Neural cell (in vitro differentiated cells): ENCODE results near the gene ENTPD8. TPM values are rescaled to one million over a fixed set of nuclear protein-coding genes. Genes with fewer than 3 reads are reported as not detected.

Experiments
- H2AFZ ChIP-seq: fragments of 200-600, 300-800 bp; sonication (generic), shearing (Covaris generic); 2 replicates; pipeline ENCODE4 v1.6.0; 2014; ENCODE audit warnings: low read depth, mild to moderate bottlenecking, antibody characterized with exemption, low read length, moderate library complexity
- H3F3A ChIP-seq: fragments of 200-600 bp; shearing (Covaris generic); 2 replicates; pipeline ENCODE4 v1.6.1; 2016; ENCODE audit warnings: mild to moderate bottlenecking, moderate library complexity, mixed read lengths, antibody characterized with exemption, low read length; ENCODE audit not compliant: insufficient read depth, poor library complexity, severe bottlenecking
- H3K27ac ChIP-seq: fragments of 200-600, 300-800 bp; sonication (generic), shearing (Covaris generic); 2 replicates; pipeline ENCODE4 v1.5.1; 2014; ENCODE audit warnings: mild to moderate bottlenecking, low read length, moderate library complexity
- H3K27me3 ChIP-seq: fragments of 300-800, 200-600 bp; sonication (generic), shearing (Covaris generic); 2 replicates; pipeline ENCODE4 v1.6.0; 2014; ENCODE audit warnings: mild to moderate bottlenecking, low read depth, low read length, moderate library complexity; ENCODE audit not compliant: insufficient read depth
- H3K36me3 ChIP-seq: fragments of 300-800, 200-600 bp; sonication (generic), shearing (Covaris generic); 2 replicates; pipeline ENCODE4 v1.5.1; 2014; ENCODE audit warnings: mild to moderate bottlenecking, antibody characterized with exemption, low read length, moderate library complexity; ENCODE audit not compliant: insufficient read depth
- H3K4me2 ChIP-seq: fragments of 300-800, 200-600 bp; sonication (generic), shearing (Covaris generic); 2 replicates; pipeline ENCODE4 v1.6.0; 2014; ENCODE audit warnings: mild to moderate bottlenecking, low read length
- H3K4me3 ChIP-seq: fragments of 300-800, 200-600 bp; sonication (generic), shearing (Covaris generic); 2 replicates; pipeline ENCODE4 v1.5.1; 2014; ENCODE audit warnings: mild to moderate bottlenecking, low read length, moderate library complexity
- H3K79me2 ChIP-seq: fragments of 200-600 bp; shearing (Covaris generic); replicated peaks from 2 replicates; pipeline ENCODE4 v1.6.0; 2014; ENCODE audit warnings: mild to moderate bottlenecking, low read length, moderate library complexity; ENCODE audit not compliant: insufficient read depth
- H3K9ac ChIP-seq: fragments of 300-800, 200-600 bp; sonication (generic), shearing (Covaris generic); 2 replicates; pipeline ENCODE4 v1.6.1; 2016; ENCODE audit warnings: mild to moderate bottlenecking, low read length, mixed read lengths
- H3K9me2 ChIP-seq: fragments of 200-600 bp; shearing (Covaris generic); 2 replicates; pipeline ENCODE4 v1.6.1; 2016; ENCODE audit warnings: mild to moderate bottlenecking, low read length, mixed read lengths; ENCODE audit not compliant: insufficient read depth
- H3K9me3 ChIP-seq: fragments of 200-600, 300-800 bp; sonication (generic), shearing (Covaris generic); 2 replicates; pipeline ENCODE4 v1.6.1; 2016; ENCODE audit warnings: mild to moderate bottlenecking, mixed run types, low read length, moderate library complexity, mixed read lengths
- H4K20me1 ChIP-seq: fragments of 200-600 bp; shearing (Covaris generic); 2 replicates; pipeline ENCODE4 v1.6.1; 2016; ENCODE audit warnings: mild to moderate bottlenecking, mixed run types; ENCODE audit not compliant: insufficient read depth
- EP300 ChIP-seq: fragments of 450-650 bp; conservative IDR thresholded peaks from 2 replicates; pipeline ENCODE4 v1.6.1; 2014; ENCODE audit warnings: antibody characterized with exemption, mild to moderate bottlenecking, moderate library complexity; ENCODE audit not compliant: poor library complexity, severe bottlenecking
- EZH2 ChIP-seq: fragments of 200-600, 300-800 bp; shearing (Covaris generic), sonication (generic); IDR thresholded peaks from 2 replicates; pipeline ENCODE4 v1.6.1; 2014; ENCODE audit warnings: antibody characterized with exemption, low read length, borderline replicate concordance, mild to moderate bottlenecking; ENCODE audit not compliant: insufficient read depth, poor library complexity, severe bottlenecking
- MXI1 ChIP-seq: fragments of 450-650 bp; conservative IDR thresholded peaks from 2 replicates; pipeline ENCODE4 v1.6.1; 2014; ENCODE audit warnings: antibody characterized with exemption, mild to moderate bottlenecking; ENCODE audit not compliant: poor library complexity, severe bottlenecking
- POLR2AphosphoS5 ChIP-seq: IDR thresholded peaks from 2 replicates; pipeline ENCODE4 v1.6.1; 2012
- RAD21 ChIP-seq: fragments of 450-650 bp; conservative IDR thresholded peaks from 2 replicates; pipeline ENCODE4 v1.6.1; 2014; ENCODE audit warnings: antibody characterized with exemption, mild to moderate bottlenecking, moderate library complexity
- REST ChIP-seq: IDR thresholded peaks from 2 replicates; pipeline ENCODE4 v1.6.1; 2012; ENCODE audit warnings: borderline replicate concordance
- SMC3 ChIP-seq: fragments of 450-650 bp; conservative IDR thresholded peaks from 2 replicates; pipeline ENCODE4 v1.6.1; 2014; ENCODE audit warnings: antibody characterized with exemption, mild to moderate bottlenecking, moderate library complexity; ENCODE audit not compliant: poor library complexity
- TAF1 ChIP-seq: IDR thresholded peaks from 2 replicates; pipeline ENCODE4 v1.6.1; 2012; ENCODE audit warnings: low read depth
- polyA plus RNA-seq: library from polyadenylated mRNA; depleted of rRNA; stranded (reverse); fragments of >200 nt; gene quantifications from 2 replicates; pipeline ENCODE4 v1.2.3, GENCODE V29; 2014
- TF ChIP-seq, protein P1 (sequence below): fragments of 450-650 bp; IDR thresholded peaks from 2 replicates; pipeline ENCODE4 v1.5.1; 2014; ENCODE audit warnings: antibody characterized with exemption, mild to moderate bottlenecking, moderate library complexity; ENCODE audit not compliant: poor library complexity, severe bottlenecking

Gene ENTPD8
- polyA plus RNA-seq, 1 donor from 2014 or later = not detected

GRCh38 chr9:137428311-137428630 lies 12.9 kb downstream of the ENTPD8 start:
- Histone ChIP-seq H4K20me1 (no peaks in the 10 kb centered on the region), H3F3A (no peaks in the 10 kb centered on the region), H3K4me3 (no peak overlapping the region), H3K36me3 (no peaks in the 10 kb centered on the region), H3K27me3 (no peaks in the 10 kb centered on the region), H2AFZ (no peak overlapping the region), H3K9me3 (no peaks in the 10 kb centered on the region), H3K4me2 (no peak overlapping the region), H3K9me2 (no peaks in the 10 kb centered on the region), H3K27ac (no peak overlapping the region), H3K79me2 (no peaks in the 10 kb centered on the region), H3K9ac (no peak overlapping the region)
- no peak for TF ChIP-seq EP300

DNA sequence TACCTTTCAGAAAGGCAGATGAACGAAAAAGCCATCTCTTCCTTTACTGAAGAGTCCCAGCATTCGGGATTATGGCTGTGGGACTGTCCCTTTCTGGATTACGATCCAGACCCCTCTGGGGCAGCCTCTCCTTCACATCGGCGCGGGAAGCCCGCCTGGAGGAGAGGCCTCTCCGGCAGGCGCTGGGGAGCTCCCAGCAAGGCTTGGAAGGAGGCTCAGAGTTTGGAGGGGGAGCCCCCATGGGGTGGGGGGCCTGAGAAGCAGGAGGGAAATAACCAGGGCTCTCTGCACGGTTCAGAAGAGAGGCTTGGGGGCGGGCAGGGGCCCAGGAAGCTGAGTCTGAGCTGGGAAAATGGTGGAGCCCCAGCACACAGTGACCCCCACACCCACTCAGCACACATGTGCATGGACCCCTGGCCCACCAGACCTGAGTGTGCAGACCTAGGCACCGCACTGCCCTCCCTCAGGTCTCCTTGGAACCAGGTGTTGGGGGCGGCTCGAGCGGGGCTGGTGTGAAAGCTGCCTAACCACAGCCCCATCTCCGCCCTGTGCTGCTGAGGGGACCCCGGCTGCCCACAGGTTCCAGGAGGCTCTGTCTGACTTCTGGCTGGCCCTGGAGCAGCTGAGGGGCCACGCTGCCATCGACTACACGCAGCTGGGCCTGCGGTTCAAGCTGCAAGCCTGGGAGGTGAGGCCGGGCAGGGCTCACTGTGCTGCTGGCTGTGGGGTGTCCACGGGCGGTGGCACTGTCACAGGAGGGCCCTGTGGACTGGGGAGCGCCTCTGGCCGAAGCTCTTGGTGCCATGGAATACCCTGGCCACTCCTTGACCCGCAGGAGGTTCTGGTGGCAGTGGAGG lies 13.5 kb downstream of the ENTPD8 start:
- Histone ChIP-seq H3K27ac (no peak overlapping the region), H4K20me1 (no peaks in the 10 kb centered on the region), H2AFZ (no peak overlapping the region), H3K4me2 (no peak overlapping the region), H3K27me3 (no peaks in the 10 kb centered on the region), H3K4me3 (no peak overlapping the region), H3K9me2 (no peaks in the 10 kb centered on the region), H3K9me3 (no peaks in the 10 kb centered on the region), H3F3A (no peaks in the 10 kb centered on the region), H3K79me2 (no peaks in the 10 kb centered on the region), H3K9ac (no peak overlapping the region), H3K36me3 (no peaks in the 10 kb centered on the region)
- TF ChIP-seq TAF1 = no peak
- TF ChIP-seq, protein P1, sequence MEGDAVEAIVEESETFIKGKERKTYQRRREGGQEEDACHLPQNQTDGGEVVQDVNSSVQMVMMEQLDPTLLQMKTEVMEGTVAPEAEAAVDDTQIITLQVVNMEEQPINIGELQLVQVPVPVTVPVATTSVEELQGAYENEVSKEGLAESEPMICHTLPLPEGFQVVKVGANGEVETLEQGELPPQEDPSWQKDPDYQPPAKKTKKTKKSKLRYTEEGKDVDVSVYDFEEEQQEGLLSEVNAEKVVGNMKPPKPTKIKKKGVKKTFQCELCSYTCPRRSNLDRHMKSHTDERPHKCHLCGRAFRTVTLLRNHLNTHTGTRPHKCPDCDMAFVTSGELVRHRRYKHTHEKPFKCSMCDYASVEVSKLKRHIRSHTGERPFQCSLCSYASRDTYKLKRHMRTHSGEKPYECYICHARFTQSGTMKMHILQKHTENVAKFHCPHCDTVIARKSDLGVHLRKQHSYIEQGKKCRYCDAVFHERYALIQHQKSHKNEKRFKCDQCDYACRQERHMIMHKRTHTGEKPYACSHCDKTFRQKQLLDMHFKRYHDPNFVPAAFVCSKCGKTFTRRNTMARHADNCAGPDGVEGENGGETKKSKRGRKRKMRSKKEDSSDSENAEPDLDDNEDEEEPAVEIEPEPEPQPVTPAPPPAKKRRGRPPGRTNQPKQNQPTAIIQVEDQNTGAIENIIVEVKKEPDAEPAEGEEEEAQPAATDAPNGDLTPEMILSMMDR = no peak

DNA sequence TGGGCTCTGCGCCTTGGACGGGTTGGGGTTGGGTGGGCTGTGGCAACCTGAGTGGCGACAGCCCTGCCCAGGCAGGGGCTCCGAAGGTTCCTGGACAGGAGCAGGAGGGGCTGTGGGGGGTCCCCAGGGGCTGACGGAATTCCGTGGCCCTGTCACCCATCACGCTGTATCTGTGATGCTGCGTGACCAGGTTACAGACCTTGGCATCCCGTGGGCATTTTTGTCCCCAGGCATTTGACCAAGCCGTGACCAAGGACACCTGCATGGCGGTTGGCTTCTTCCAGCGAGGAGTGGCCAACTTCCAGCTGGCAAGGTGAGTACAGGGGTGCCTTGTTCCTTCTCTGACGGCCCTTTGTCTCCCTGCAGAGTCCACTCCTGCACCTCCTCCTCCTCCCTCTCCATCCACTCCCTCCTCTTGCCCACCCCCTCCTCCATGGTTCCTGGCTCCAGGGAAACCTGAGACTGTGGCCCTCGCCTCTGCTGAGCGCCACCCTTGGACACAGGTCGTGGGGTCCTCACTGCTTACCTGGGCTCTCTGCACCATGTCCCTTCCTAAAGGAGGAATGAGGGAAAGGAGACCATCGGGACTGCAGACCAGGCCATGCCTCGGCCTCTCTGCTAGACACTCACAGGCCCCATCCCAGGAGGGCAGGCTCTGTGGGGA lies 15.0 kb downstream of the ENTPD8 start:
- H3K4me3 ChIP-seq = no peak overlapping the region
- H3K9me3 ChIP-seq = no peaks in the 10 kb centered on the region
- no peaks in the 10 kb centered on the region for H3K27me3 ChIP-seq
- TF ChIP-seq EZH2 (no peak), RAD21 (no peak), TAF1 (no peak), MXI1 (no peak), POLR2AphosphoS5 (no peak), EP300 (no peak), SMC3 (no peak), REST (no peak)
- TF ChIP-seq, protein P1 = no peak
- H3K9ac ChIP-seq = no peak overlapping the region
- H3K79me2 ChIP-seq = peaks cover 9% of the 10 kb centered on the region
- H3F3A ChIP-seq = no peaks in the 10 kb centered on the region
- no peak overlapping the region for H3K27ac ChIP-seq
- no peak overlapping the region for H3K4me2 ChIP-seq
- no peak overlapping the region for H2AFZ ChIP-seq
- H4K20me1 ChIP-seq = no peaks in the 10 kb centered on the region
- no peaks in the 10 kb centered on the region for H3K36me3 ChIP-seq
- H3K9me2 ChIP-seq = no peaks in the 10 kb centered on the region
